HEK293 (cell line): ENCODE results near the gene PGAP6.
A peak's percentile ranks its signal among the peaks of the same experiment; 100 is the strongest.

Experiments
- KLF7 ChIP-seq: fragments of 450-650 bp; formaldehyde crosslinking; IDR thresholded peaks from 2 replicates; pipeline ENCODE4 v1.5.1; 2016; ENCODE audit warnings: missing biosample characterization, missing genetic modification characterization, borderline replicate concordance
- PRDM1 ChIP-seq: fragments of 450-650 bp; formaldehyde crosslinking; IDR thresholded peaks from 2 replicates; pipeline ENCODE4; 2016; ENCODE audit warnings: missing biosample characterization, missing genetic modification characterization
- WT1 ChIP-seq: fragments of 450-650 bp; formaldehyde crosslinking; IDR thresholded peaks from 2 replicates; pipeline ENCODE4 v1.5.1; 2016; ENCODE audit warnings: missing biosample characterization, missing genetic modification characterization
- ZBTB7A ChIP-seq: fragments of 450-650 bp; formaldehyde crosslinking; IDR thresholded peaks from 2 replicates; pipeline ENCODE4 v1.5.1; 2016; ENCODE audit warnings: low read depth, missing biosample characterization, missing genetic modification characterization
- ZFP3 ChIP-seq: fragments of 450-650 bp; formaldehyde crosslinking; IDR thresholded peaks from 2 replicates; pipeline ENCODE4 v1.5.1; 2016; ENCODE audit warnings: low read depth, missing biosample characterization, missing genetic modification characterization
- ZNF114 ChIP-seq: fragments of 450-650 bp; formaldehyde crosslinking; IDR thresholded peaks from 2 replicates; pipeline ENCODE4 v1.5.0; 2017; ENCODE audit warnings: missing biosample characterization, missing genetic modification characterization
- ZNF133 ChIP-seq: fragments of 450-650 bp; formaldehyde crosslinking; IDR thresholded peaks from 2 replicates; pipeline ENCODE4 v1.5.1; 2016; ENCODE audit warnings: missing biosample characterization, missing genetic modification characterization
- ZNF175 ChIP-seq: fragments of 450-650 bp; formaldehyde crosslinking; IDR thresholded peaks from 2 replicates; pipeline ENCODE4 v1.5.1; 2016; ENCODE audit warnings: missing biosample characterization, missing genetic modification characterization
- ZNF2 ChIP-seq: fragments of 450-650 bp; formaldehyde crosslinking; IDR thresholded peaks from 2 replicates; pipeline ENCODE4 v1.5.1; 2016; ENCODE audit warnings: missing biosample characterization, missing genetic modification characterization
- ZNF350 ChIP-seq: fragments of 450-650 bp; formaldehyde crosslinking; IDR thresholded peaks from 2 replicates; pipeline ENCODE4 v1.5.0; 2017; ENCODE audit warnings: missing biosample characterization, mild to moderate bottlenecking, missing genetic modification characterization
- ZNF366 ChIP-seq: fragments of 450-650 bp; formaldehyde crosslinking; conservative IDR thresholded peaks from 2 replicates; pipeline ENCODE4 v1.5.1; 2016; ENCODE audit warnings: missing biosample characterization, missing genetic modification characterization
- ZNF37A ChIP-seq: fragments of 450-650 bp; IDR thresholded peaks from 2 replicates; pipeline ENCODE4 v1.5.1; 2018; ENCODE audit warnings: missing biosample characterization, missing genetic modification characterization
- ZNF423 ChIP-seq: fragments of 450-650 bp; formaldehyde crosslinking; IDR thresholded peaks from 2 replicates; pipeline ENCODE4 v1.5.1; 2016; ENCODE audit warnings: missing biosample characterization, missing genetic modification characterization
- ZNF514 ChIP-seq: fragments of 450-650 bp; formaldehyde crosslinking; IDR thresholded peaks from 2 replicates; pipeline ENCODE4 v1.5.1; 2016; ENCODE audit warnings: missing biosample characterization, missing genetic modification characterization
- ZNF549 ChIP-seq: fragments of 450-650 bp; IDR thresholded peaks from 2 replicates; pipeline ENCODE4 v1.5.1; 2018; ENCODE audit warnings: missing biosample characterization, missing genetic modification characterization, mild to moderate bottlenecking, inconsistent platforms, moderate library complexity
- ZNF585B ChIP-seq: fragments of 450-650 bp; formaldehyde crosslinking; IDR thresholded peaks from 2 replicates; pipeline ENCODE4 v1.5.1; 2016; ENCODE audit warnings: missing biosample characterization, missing genetic modification characterization
- ZNF747 ChIP-seq: fragments of 450-650 bp; formaldehyde crosslinking; IDR thresholded peaks from 2 replicates; pipeline ENCODE4 v1.5.1; 2016; ENCODE audit warnings: missing biosample characterization, missing genetic modification characterization
- ZNF768 ChIP-seq: fragments of 450-650 bp; formaldehyde crosslinking; IDR thresholded peaks from 2 replicates; pipeline ENCODE4 v1.5.1; 2018; ENCODE audit warnings: missing biosample characterization, mild to moderate bottlenecking, missing genetic modification characterization
- TF ChIP-seq, protein P1 (sequence below): fragments of 450-650 bp; formaldehyde crosslinking; IDR thresholded peaks from 2 replicates; pipeline ENCODE4 v1.5.1; 2016; ENCODE audit warnings: missing biosample characterization, missing genetic modification characterization
- TF ChIP-seq, protein P2 (sequence below): IDR thresholded peaks from 2 replicates; pipeline ENCODE4 v1.6.1; 2011; ENCODE audit warnings: mild to moderate bottlenecking, low read depth, low read length, borderline replicate concordance
- TF ChIP-seq, protein P3 (sequence below): fragments of 450-650 bp; formaldehyde crosslinking; IDR thresholded peaks from 2 replicates; pipeline ENCODE4 v1.5.1; 2016; ENCODE audit warnings: missing biosample characterization, missing genetic modification characterization, borderline replicate concordance
- TF ChIP-seq, protein P4 (sequence below): fragments of 450-650 bp; formaldehyde crosslinking; IDR thresholded peaks from 2 replicates; pipeline ENCODE4 v1.5.1; 2016; ENCODE audit warnings: missing biosample characterization, missing genetic modification characterization
- TF ChIP-seq, protein P5 (sequence below): fragments of 450-650 bp; formaldehyde crosslinking; IDR thresholded peaks from 2 replicates; pipeline ENCODE4 v1.5.1; 2017; ENCODE audit warnings: missing biosample characterization, missing genetic modification characterization
- TF ChIP-seq, protein P6 (sequence below): fragments of 450-650 bp; formaldehyde crosslinking; IDR thresholded peaks from 2 replicates; pipeline ENCODE4 v1.5.1; 2016; ENCODE audit warnings: missing biosample characterization, missing genetic modification characterization
- TF ChIP-seq, protein P7 (sequence below): fragments of 450-650 bp; IDR thresholded peaks from 2 replicates; pipeline ENCODE4 v1.5.1; 2018; ENCODE audit warnings: missing biosample characterization, missing genetic modification characterization

PGAP6 gene

DNA sequence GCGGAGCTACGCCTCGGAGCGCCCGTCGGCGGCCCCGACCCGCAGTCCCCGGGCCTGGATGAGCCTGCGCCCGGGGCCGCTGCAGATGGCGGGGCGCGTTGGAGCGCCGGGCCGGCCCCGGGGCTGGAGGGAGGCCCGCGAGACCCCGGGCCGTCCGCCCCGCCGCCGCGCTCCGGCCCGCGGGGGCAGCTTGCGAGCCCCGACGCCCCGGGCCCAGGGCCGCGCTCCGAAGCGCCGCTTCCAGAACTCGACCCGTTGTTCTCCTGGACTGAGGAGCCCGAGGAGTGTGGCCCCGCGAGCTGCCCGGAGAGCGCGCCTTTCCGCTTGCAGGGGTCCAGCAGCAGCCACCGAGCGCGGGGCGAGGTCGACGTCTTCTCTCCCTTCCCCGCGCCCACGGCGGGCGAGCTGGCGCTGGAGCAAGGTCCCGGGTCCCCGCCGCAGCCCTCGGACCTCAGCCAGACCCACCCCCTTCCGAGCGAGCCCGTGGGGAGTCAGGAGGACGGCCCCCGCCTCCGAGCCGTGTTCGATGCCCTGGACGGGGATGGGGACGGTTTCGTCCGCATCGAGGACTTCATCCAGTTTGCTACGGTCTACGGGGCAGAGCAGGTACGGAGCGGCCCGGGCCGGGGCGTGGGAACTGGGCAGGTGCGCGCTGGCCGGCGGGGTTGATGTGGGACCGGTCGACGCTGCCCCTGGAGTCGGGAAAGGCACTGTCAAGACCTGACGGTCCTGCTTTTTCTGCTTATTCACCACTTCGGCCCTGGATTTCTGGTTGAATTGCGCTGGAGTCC, 44.5 kb upstream of the PGAP6 start (continued):
- TF ChIP-seq, protein P1, sequence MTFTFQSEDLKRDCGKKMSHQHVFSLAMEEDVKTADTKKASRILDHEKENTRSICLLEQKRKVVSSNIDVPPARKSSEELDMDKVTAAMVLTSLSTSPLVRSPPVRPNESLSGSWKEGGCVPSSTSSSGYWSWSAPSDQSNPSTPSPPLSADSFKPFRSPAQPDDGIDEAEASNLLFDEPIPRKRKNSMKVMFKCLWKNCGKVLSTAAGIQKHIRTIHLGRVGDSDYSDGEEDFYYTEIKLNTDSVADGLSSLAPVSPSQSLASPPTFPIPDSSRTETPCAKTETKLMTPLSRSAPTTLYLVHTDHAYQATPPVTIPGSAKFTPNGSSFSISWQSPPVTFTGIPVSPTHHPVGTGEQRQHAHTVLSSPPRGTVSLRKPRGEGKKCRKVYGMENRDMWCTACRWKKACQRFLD: no peak
- TF ChIP-seq ZBTB7A: 0 out of 2 replicates have a peak, but pooled peaks have one; percentile 41
- no peak for TF ChIP-seq KLF7
- no peak for TF ChIP-seq ZNF175 (tag by site-specific recombination)
- TF ChIP-seq ZNF514 (tag by site-specific recombination): no peak
- TF ChIP-seq, protein P2, sequence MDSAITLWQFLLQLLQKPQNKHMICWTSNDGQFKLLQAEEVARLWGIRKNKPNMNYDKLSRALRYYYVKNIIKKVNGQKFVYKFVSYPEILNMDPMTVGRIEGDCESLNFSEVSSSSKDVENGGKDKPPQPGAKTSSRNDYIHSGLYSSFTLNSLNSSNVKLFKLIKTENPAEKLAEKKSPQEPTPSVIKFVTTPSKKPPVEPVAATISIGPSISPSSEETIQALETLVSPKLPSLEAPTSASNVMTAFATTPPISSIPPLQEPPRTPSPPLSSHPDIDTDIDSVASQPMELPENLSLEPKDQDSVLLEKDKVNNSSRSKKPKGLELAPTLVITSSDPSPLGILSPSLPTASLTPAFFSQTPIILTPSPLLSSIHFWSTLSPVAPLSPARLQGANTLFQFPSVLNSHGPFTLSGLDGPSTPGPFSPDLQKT: no peak
- TF ChIP-seq ZNF2 (tag by site-specific recombination): no peak
- no peak for TF ChIP-seq ZFP3 (tag by site-specific recombination)
- TF ChIP-seq, protein P3, sequence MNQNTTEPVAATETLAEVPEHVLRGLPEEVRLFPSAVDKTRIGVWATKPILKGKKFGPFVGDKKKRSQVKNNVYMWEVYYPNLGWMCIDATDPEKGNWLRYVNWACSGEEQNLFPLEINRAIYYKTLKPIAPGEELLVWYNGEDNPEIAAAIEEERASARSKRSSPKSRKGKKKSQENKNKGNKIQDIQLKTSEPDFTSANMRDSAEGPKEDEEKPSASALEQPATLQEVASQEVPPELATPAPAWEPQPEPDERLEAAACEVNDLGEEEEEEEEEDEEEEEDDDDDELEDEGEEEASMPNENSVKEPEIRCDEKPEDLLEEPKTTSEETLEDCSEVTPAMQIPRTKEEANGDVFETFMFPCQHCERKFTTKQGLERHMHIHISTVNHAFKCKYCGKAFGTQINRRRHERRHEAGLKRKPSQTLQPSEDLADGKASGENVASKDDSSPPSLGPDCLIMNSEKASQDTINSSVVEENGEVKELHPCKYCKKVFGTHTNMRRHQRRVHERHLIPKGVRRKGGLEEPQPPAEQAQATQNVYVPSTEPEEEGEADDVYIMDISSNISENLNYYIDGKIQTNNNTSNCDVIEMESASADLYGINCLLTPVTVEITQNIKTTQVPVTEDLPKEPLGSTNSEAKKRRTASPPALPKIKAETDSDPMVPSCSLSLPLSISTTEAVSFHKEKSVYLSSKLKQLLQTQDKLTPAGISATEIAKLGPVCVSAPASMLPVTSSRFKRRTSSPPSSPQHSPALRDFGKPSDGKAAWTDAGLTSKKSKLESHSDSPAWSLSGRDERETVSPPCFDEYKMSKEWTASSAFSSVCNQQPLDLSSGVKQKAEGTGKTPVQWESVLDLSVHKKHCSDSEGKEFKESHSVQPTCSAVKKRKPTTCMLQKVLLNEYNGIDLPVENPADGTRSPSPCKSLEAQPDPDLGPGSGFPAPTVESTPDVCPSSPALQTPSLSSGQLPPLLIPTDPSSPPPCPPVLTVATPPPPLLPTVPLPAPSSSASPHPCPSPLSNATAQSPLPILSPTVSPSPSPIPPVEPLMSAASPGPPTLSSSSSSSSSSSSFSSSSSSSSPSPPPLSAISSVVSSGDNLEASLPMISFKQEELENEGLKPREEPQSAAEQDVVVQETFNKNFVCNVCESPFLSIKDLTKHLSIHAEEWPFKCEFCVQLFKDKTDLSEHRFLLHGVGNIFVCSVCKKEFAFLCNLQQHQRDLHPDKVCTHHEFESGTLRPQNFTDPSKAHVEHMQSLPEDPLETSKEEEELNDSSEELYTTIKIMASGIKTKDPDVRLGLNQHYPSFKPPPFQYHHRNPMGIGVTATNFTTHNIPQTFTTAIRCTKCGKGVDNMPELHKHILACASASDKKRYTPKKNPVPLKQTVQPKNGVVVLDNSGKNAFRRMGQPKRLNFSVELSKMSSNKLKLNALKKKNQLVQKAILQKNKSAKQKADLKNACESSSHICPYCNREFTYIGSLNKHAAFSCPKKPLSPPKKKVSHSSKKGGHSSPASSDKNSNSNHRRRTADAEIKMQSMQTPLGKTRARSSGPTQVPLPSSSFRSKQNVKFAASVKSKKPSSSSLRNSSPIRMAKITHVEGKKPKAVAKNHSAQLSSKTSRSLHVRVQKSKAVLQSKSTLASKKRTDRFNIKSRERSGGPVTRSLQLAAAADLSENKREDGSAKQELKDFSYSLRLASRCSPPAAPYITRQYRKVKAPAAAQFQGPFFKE (tag by site-specific recombination): peak; percentile 70; the same call in 1 of the 2 replicates
- TF ChIP-seq, protein P4, sequence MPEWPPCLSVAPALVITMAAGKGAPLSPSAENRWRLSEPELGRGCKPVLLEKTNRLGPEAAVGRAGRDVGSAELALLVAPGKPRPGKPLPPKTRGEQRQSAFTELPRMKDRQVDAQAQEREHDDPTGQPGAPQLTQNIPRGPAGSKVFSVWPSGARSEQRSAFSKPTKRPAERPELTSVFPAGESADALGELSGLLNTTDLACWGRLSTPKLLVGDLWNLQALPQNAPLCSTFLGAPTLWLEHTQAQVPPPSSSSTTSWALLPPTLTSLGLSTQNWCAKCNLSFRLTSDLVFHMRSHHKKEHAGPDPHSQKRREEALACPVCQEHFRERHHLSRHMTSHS (tag by site-specific recombination): no peak
- TF ChIP-seq ZNF133 (tag by site-specific recombination): no peak
- TF ChIP-seq, protein P5, sequence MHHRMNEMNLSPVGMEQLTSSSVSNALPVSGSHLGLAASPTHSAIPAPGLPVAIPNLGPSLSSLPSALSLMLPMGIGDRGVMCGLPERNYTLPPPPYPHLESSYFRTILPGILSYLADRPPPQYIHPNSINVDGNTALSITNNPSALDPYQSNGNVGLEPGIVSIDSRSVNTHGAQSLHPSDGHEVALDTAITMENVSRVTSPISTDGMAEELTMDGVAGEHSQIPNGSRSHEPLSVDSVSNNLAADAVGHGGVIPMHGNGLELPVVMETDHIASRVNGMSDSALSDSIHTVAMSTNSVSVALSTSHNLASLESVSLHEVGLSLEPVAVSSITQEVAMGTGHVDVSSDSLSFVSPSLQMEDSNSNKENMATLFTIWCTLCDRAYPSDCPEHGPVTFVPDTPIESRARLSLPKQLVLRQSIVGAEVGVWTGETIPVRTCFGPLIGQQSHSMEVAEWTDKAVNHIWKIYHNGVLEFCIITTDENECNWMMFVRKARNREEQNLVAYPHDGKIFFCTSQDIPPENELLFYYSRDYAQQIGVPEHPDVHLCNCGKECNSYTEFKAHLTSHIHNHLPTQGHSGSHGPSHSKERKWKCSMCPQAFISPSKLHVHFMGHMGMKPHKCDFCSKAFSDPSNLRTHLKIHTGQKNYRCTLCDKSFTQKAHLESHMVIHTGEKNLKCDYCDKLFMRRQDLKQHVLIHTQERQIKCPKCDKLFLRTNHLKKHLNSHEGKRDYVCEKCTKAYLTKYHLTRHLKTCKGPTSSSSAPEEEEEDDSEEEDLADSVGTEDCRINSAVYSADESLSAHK (tag by site-specific recombination): no peak
- TF ChIP-seq ZNF747 (tag by site-specific recombination): no peak
- no peak for TF ChIP-seq PRDM1 (tag by site-specific recombination)
- no peak for TF ChIP-seq ZNF768 (tag by site-specific recombination)
- TF ChIP-seq ZNF549 (tag by site-specific recombination): no peak
- TF ChIP-seq ZNF423 (tag by site-specific recombination): no peak
- no peak for TF ChIP-seq ZNF366
- TF ChIP-seq ZNF114 (tag by site-specific recombination): no peak
- TF ChIP-seq, protein P6, sequence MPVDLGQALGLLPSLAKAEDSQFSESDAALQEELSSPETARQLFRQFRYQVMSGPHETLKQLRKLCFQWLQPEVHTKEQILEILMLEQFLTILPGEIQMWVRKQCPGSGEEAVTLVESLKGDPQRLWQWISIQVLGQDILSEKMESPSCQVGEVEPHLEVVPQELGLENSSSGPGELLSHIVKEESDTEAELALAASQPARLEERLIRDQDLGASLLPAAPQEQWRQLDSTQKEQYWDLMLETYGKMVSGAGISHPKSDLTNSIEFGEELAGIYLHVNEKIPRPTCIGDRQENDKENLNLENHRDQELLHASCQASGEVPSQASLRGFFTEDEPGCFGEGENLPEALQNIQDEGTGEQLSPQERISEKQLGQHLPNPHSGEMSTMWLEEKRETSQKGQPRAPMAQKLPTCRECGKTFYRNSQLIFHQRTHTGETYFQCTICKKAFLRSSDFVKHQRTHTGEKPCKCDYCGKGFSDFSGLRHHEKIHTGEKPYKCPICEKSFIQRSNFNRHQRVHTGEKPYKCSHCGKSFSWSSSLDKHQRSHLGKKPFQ (tag by site-specific recombination): no peak
- TF ChIP-seq ZNF585B (tag by site-specific recombination): no peak
- TF ChIP-seq, protein P7, sequence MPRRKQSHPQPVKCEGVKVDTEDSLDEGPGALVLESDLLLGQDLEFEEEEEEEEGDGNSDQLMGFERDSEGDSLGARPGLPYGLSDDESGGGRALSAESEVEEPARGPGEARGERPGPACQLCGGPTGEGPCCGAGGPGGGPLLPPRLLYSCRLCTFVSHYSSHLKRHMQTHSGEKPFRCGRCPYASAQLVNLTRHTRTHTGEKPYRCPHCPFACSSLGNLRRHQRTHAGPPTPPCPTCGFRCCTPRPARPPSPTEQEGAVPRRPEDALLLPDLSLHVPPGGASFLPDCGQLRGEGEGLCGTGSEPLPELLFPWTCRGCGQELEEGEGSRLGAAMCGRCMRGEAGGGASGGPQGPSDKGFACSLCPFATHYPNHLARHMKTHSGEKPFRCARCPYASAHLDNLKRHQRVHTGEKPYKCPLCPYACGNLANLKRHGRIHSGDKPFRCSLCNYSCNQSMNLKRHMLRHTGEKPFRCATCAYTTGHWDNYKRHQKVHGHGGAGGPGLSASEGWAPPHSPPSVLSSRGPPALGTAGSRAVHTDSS (tag by site-specific recombination): no peak
- TF ChIP-seq WT1 (tag by site-specific recombination): no peak
- no peak for TF ChIP-seq ZNF37A (tag by site-specific recombination)
- TF ChIP-seq ZNF350 (tag by site-specific recombination): no peak
